Kidney tubule cell (primary cell): ENCODE data around the gene BEAN1.
"Not testable (repeated sequence)": the region's sequence is repeated elsewhere in the genome, so short reads cannot be mapped to it uniquely, and the experiment has no call there.

Experiments
- DNase-seq: peaks from one replicate; pipeline ENCODE4 v3.0.0-alpha.2; 2018; ENCODE audit warnings: low spot score

BEAN1 gene

DNA sequence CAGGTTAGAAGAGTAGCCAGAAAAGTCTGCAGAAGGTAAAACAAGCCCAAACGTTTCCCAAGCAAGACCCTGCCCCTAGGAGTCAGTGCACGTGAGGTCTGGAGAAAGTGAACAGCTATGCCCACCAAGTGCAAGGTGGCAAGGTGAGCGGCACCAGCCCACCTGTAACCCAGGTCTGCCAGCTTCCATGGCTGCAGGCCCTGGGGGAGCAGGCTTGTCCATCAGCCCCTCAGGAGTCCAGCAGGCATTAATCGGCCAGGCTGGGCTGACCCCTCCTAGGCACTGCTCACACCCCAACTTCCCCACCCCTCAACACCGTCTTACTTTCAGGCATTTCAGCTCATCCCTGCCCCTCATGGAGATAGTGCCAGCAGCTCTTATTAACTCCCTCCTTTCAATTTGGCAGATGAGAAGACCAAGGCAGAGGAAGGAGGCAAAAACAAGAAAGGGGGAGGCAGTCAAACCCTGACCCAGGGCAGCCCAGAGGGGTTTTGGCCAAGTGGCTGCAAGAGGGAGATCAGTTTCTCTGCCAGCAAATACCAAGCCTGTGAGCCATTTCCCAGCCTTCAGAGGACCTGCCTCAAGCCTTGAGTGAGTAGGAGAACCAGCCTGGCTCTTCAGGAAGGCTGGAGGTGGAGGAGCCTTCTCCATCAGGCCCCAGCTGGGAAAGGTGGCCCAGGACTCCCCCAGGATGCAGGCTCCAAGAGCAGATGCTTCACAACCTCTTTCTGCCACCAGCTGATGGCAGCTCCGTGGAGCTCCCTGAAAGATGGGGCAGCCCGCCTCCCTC lies 14.7 kb downstream of the BEAN1 start:
- no peak for DNase-seq

DNA sequence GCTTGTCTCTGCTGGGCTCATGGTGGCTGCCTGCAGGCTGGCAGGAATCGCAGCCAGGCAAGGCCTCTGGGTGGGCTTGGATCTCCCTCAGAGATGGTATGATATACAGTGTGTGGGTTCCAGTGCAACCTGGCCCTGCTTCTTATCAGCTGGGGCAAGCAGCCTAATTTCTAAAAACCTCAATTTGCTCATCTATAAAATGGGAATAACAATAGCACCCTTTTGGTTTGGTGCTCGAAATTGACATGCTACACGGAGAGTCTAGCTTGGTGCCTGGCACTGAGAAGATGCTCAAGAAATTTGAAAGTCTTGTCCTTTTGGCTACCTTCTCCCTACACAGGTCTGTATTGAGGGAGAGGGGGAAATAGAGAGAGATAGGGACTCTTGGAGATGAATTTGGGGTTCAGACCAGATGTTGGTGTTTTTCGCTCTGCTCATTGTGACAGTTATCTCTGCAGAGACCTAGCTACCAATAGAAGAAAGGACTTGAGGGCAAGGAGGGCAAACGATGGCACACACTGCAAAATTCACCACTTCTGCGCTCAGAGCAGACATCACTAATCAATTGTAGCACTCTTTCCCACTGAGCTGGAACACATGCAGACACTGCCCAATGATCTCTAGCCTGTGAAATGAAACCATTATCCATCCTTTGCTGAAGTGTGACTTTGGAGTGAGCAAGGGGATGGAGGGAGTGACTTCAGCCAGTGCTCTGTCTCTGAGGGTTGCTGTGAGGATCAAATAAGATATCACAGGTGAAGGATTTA lies 15.6 kb downstream of the BEAN1 start:
- DNase-seq, result no peak

DNA sequence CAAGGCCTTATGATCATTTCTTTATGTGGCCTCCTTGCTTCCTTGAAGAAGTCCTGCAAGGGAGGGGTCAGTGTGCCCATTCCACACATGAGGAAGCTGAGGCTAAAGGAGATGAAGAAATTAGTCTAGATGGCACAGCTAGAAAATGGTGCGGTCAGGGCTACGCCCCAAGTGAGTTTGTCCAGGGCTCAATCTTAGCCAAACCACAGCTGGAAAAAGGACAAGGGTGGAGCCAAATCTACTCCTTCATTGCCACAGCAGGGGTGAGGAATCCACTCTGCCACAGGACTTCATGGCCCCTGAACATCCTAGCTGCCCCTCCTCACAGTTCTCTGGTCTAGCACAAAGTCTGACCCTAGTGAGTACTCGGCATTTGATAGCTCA lies 16.2 kb downstream of the BEAN1 start:
- no peak for DNase-seq

DNA sequence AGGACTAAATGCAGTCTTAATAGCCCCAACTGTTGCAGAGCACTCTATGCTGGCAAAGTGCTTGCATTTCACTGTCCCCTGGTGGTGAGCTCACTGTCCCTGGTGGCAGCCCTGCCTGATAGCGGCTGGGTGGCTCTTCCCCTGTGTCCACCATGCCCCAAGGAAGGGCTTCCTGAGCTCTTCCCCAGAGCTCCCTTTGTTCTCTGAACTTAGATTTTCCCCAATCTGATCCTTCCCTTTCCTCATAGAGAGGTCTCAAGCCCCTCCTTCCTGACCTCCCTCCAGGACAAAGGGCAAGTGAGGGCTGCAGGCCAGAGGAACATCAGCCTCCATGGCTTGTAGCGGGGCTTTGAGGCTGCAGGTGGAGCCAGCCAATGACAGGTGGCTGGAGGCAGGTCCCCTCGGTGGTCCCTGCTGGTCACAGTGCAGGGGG lies 17.0 kb downstream of the BEAN1 start:
- DNase-seq, result no peak

DNA sequence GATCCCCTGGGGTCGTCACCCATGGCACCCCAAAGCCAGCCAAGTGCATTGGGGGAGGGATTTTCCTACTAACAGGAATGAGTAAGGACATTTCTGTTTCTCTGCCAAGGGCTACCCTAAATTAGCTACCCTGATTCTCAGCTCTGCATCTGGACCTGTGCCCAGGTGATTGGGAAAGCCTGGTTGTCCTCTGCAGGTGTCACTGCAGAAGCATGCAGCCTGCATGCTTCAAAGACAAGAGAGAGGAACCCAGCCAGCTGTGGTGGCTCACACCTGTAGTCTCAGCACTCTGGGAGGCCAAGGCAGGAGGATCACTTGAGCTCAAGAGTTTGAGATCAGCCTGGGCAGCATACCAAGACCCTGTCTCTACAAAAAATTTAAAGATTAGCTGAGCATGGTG lies 19.6 kb downstream of the BEAN1 start:
- no peak for DNase-seq

DNA sequence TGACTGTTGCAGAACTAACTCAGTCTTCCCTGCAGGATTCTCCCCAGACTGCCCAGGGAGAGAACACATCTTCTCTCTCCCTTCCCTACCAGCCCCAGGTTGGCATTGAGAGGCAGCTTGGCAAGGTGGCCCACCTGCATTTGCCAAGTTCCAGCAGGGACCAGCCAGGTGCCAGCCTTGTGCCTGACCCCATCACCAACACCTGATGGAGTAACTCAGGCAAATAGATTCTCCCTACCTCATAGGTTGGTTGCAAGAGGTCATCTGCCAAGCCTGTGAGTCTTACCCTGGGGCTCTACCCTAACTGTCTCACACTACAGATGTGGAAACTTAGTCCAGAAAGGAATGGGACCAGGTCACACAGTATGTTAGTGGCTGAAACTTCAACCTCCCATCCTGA lies 20.4 kb downstream of the BEAN1 start:
- no peak for DNase-seq

DNA sequence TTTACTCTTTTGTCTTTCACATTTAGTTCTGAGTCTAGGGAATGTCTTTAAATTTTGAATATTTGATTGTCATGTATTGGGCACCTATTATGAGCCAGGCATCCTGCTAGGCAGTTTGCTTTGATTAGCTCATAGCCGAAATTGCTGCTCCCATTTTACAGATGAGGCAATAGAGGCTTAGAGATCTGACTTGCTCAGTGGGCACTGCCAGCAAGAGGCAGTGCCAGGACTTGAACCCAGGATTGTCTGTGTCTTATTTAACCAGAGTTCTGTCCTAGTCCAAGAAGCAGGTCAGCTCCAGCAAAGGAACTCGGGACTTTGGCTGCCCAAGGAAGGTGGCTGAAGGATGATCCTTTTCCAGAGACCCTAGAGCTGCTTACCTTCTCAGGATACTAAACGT lies 24.5 kb downstream of the BEAN1 start:
- DNase-seq, result no peak

DNA sequence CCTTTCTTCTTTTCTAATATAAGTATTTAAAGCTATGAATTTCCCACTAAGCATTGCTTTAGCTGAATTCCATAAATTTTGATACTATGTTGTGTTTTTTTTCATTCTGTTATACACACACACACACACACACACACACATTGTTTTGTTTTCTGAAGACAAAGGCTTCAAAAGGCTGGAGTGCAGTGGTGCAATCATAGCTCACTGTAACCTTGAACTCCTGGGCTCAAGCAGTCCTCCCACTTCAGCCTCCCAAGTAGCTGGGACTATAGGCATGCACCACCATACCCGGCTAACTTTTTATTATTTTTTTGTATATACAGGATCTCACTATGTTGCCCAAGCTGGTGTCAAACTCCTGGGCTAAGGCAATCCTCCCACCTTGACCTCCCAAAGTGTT lies 26.1 kb downstream of the BEAN1 start:
- not testable (repeated sequence) for DNase-seq

DNA sequence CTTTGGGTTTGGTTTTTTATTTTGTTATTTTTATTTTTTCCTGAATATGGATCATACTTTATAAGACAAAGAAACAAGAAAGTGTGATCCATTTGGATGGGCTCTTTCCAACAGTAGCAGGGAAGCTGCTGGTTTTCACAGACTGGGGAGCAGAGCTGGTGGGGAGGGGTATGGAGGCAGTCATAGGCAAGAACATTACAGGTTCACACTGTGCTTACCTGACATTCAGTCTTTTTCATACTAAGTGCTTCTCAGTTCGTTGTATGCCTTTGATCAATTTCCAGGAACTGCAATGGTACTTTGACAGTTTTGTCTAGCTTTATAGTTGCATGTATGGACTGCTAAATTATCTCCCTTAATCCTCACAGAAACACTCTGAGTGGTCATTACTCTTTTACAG lies 27.7 kb downstream of the BEAN1 start:
- DNase-seq, result no peak

DNA sequence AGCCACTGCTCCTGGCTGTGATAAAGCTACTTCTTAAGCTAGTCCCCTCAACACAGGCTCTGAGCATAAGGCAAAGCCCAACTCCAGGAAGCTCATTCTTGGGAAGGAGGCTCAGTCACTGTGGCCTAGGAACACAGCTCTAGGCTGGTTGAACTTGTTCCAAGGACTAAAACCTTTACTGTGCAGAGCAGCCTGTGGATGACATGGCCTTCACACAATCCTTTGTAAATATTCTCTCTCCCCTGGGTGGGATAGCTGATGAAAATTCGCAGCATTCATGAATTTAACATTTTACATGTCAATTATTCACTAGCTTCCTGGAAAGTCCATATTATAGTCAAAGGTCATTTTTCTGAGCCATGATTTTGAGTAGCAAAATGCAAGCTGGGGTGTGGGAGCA lies 28.9 kb downstream of the BEAN1 start:
- no peak for DNase-seq

DNA sequence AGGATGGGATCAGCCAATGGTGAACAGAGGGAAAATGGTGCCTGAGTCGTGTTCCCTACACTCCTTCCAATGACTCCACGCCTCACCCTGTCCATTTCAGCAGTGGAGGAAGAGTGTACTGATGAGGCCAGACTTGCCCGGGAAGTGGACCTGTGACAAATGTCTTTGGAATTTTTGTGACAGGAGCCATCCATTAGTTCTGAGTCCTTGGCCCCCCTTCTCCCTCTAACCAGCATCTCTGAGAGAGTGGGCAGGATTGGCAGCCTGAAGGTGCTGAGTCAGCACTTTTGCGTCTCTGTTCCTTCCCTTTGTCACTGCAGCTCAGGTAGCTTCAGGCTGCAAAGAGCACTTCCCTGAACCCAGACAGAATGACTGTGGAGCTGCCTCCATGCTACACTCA lies 30.8 kb downstream of the BEAN1 start:
- peak; percentile 82 for DNase-seq

DNA sequence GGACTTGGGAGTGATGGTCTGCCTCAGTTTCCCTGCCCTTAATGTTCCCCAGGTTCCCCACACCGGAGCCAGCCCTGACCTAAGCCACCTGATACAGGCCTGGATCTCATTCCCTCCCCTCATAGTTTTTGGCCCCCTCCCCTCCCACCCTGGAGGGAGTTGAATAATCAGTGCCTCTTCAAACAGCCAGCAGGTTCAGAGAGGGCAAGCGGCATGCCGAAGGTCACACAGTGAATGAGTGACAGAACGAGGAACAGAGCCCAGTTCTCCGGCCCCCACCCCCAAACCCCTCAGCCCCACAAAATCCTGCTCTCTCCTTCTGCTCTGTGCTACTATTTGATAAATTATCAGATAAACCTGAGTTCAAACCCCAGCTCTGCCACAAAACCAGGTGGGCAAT lies 31.2 kb downstream of the BEAN1 start:
- no peak for DNase-seq

DNA sequence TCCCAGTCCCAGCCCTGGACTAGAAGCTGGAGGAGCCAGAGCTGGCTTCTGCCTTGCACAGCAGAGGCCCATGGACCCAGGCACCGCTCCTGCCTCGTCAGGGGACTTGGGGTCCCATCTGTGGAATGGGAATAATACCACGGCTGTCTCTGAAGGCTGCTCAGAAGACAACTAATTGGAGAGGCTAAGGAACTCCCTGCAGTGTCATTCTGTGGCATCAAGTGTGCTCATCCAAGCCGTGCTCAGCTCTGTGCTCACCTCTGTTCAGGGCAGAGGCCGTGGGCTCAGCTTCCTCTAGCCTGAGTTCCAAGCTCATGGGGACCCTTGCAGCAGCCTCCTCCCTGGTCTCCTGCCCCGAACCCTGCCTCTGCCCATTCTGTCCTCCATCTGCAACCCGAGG lies 31.8 kb downstream of the BEAN1 start:
- no peak for DNase-seq

DNA sequence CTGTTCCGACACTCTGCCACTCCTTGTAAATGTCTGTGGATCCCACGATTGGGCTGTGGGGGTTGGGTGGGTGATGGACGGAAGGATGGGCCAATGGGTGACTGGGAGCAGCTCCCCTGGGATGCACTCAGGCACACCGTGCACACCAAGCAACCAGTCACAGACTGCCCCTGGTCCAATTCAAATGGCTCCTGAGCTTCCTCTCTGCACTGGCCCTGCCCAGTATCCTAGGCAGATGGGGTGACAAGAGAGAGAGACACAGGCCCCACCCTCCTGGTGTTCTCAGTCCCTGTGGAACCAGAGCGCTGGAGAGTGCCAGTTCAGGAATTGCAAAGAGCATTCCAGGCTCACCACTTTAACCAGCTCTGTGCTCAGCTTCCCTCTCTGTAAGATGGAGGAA lies 32.8 kb downstream of the BEAN1 start:
- no peak for DNase-seq

DNA sequence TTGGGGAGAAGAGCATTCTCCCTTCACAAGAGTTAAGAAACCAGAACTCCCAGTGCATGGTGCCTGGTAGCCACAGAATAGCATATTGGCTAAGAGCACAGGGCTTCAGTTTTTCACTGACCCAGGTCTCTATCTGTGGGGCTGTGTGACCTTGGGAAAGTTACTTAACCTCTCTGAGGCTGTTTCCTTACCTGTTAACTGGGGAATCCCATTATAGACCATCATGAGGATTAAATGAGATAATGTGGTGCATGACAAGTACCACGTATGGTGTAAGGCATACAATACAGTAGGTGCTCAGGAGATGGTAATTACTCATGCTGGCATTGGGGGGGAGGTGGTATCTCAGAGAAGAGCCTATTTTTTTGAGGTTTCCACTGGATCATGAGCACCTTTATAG lies 33.6 kb downstream of the BEAN1 start:
- DNase-seq, result no peak

DNA sequence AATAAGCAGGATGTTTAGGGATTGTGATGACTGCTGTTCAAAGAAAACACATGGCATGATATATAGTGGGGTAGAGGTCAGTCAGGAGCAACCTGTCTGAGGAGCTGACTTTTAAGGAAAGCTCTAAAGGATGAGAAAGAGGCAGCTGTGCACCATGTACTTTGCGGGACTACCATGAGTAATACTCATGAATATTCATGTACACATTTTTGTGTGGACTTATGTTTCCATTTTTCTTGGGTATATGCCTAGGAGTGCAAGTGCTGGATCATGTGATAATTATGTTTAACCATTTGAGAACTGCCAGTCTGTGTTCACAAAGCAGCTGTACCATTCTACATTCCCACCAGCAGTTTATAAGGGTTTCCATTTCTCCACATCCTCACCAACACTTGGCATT lies 35.8 kb downstream of the BEAN1 start:
- DNase-seq, result peak; percentile 30

DNA sequence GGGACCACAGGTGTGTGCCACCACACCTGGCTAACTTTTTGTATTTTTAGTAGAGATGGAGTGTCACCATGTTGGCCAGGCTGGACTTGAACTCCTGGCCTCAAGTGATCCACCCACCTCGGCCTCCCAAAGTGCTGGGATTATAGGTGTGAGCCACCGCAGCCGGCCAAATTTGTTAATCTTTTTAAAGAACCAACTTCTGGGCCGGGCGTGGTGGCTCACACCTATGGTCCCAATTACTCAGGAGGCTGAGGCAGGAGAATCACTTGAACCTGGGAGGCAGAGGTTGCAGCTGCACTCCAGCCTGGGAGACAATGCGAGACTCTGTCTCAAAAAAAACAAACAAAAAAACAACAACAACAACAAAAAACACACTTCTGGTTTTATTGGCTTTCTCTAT lies 38.9 kb downstream of the BEAN1 start:
- DNase-seq, result not testable (repeated sequence)

DNA sequence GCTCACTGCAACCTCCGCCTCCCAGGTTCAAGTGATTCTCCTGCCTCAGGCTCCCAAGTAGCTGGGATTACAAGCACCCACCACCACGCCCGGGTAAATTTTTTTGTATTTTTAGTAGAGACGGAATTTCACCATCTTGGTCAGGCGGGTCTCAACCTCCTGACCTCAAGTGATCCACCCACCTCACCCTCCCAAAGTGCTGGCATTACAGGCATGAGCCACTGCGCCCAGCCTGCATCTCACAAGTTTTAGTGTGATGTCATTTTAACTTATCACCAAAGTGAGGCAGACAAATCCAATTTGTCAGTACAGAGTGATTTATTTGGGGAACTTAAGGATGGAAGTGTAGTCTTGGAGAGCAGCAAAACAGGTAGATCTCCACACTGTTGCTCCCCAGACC lies 39.5 kb downstream of the BEAN1 start:
- not testable (repeated sequence) for DNase-seq

DNA sequence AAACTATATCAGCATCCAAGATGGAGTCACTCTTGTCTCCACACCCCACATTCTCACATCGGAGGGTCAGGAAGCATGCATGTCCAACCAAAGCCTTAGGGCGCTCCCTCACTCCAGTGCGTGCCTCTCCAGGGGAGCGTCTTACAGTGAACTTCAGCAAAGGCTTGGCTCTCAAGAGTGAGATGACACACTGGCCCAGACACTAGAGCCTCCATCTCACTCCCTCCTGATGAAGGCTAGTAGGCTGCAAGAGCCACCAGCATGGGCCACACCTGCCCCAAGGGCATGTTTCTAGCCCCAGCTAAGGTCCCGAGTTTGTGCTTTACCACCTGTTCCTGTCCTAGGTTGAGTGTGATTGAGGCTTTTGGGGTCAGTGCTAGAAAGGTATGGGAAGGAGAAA lies 40.5 kb downstream of the BEAN1 start:
- DNase-seq, result no peak

DNA sequence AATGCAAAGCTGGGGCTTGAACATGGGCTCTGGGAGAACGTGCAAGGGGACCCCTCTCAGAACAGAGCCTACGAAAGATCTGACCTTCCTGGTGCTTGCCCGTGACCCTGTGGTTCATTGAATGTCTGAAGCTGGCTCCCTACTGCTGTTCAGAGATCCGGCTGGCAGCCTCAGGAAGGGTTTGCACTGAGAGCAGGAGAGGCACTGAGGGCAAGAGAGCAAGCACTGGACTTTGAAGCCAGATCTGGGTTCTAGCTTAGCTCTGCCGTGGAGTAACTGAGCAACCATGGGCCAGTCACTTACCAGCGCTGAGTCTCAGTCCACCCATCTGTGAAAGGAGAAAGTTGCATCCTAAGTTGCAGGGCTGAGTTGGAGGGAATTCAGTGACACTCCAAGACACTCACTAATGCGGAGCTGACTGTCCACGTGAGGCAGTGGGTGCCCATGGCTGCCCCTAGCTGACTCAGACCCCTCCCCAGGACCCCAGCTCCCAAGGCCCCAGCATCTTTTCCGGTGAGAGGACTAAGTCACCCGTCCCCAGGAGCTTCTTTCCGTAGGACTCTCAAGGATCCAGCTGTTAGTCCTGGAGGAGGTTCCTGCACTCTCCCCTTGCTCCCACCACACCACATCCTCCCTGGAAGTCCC lies 41.3 kb downstream of the BEAN1 start:
- no peak for DNase-seq

DNA sequence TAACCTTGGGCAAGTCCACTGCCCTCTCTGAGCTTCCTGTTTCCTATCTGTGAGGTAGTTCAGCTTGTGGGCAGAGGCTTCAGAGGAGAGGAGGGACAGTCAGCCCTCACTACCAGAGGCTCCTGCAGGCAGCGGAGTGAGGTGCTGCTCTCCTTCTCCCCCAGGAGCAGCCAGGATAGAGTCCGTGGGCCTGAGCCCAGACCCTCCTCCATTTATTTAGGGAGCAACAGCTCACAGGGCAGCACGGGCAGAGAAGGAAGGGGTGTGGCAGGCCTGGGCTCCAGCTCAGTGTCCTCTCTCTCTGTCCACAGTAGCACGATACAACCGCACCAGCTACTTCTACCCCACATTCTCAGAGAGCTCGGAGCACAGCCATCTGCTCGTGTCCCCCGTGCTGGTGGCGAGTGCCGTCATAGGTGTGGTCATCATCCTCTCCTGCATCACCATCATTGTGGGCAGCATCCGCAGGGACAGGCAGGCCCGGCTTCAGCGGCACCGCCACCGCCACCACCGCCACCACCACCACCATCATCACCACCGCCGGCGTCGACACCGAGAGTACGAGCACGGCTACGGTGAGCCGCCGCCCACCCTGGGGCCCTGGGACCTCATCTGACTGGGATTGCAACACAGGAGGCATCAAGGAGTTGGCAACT lies 42.3 kb downstream of the BEAN1 start:
- no peak for DNase-seq

DNA sequence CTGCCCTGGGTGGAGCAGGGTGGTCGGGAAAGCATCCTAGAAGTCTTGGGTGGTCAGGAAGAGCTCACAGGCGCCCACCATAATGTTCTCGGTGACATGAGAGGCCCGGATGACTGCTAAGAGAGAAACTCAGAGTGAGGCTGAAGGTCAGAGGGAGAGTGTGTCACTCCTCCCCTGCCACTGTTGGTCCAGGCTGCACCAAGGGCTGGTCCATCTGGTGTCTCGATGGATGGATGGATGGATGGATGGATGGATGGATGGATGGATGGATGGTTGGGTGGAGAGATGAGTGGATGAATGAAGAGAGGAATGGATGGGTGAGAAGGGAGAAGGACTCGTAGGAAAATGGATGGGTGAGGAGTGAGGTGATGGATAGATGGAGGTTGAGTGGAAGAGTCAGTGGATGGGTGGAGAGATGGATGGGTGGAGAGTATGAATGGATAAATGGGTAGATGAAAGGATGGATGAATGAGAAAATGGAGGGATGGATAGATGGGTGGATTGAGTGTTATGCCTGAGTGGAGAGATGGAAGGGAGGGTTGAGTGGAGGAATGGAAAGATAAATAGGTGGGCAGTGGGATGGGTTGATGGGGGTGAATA lies 43.0 kb downstream of the BEAN1 start:
- DNase-seq, result no peak
